ENCODE results near the gene LRG1.
"Not testable (repeated sequence)": the region's sequence is repeated elsewhere in the genome, so short reads cannot be mapped to it uniquely, and the experiment has no call there.

Gene LRG1

DNA sequence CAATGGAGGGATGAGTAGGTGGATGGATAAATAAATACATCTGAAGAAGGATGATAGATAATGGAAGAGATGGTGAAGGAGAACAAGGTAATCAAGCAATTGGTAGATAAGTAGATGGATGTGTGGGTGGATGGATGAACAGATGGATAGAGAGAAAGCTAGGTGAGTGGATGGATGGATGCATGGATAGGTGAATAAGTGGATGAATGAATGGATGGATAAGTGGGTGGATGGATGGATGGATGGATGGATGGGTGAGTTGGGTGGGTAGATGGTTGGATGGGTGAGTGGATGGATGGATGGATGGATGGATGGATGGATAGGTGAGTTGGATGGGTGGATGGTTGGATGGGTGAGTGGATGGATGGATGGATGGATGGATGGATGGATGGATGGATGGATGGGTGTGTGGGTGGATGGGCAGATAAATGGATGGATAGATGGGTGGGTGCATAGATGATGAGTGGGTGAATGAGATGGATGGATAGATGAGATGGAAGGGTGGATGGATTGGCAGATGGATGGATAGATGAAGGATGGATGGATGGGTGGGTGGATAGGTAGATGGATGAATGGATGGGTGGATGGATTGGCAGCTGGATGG lies 13.4 kb upstream of the LRG1 start:
- in situ Hi-C loops (cut with HindIII; ENCODE audit: low sequenced_read_pairs): no loop called here

DNA sequence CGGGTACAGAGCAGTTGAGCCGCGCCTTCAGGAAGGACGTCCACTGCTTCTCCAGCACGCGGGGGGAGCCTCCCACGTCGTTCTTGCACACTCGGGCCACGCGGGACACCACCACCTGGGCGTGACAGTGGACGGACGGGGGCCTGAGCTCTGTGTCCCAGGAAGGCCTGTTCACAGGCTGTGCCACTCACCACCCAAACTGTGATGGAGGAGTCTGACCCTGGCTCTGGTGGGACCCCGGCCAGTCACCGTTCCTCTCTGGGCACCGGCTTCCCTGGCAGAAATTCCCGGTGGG lies 12.6 kb upstream of the LRG1 start:
- in situ Hi-C loops (cut with HindIII; ENCODE audit: low sequenced_read_pairs): no loop called here

DNA sequence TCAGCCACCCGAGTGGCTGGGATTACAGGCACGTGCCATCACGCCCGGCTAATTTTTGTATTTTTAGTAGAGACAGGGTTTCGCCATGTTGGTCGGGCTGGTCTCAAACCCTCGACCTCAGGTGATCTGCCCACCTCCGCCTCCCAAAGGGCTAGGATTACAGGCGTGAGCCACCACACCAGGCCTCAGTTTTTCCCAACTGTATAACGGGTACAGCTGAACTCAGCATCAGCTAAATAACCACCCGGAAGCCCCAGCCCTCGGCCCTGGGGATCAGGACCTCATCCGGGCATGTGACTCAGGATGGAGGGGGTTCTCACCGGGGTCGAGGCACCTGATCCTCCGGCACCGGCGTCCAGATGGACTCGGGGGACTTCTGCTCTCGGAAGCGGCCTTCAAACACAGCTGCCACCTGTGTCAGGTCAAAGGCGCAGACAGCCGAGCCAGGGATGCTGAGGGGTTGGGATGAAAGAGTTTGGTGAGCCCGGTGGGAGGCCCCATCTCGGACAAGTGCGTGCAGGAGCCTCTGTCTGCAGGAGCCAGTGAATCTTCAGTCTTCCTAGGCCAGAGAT lies 10.7 kb upstream of the LRG1 start:
- in situ Hi-C loops (cut with HindIII; ENCODE audit: low sequenced_read_pairs): no loop called here

DNA sequence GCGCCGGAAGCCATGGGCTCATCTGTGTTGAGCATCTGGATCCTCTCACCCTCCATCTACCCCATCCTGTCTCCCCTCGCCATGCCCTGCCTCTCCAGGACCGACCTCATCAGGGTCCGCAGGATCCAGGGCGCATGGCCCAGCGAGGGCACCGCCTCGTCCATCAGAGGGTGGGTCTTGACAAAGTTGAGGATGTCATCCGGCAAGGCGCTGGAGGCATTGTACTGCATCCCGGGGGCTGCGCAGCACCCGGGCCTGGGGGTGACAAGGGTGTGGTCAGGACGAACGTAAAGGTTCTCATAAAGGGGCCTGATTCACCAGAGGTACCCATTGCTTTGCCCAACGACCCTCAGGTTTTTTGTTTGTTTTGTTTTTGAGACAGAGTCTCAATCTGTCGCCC lies 10.2 kb upstream of the LRG1 start:
- in situ Hi-C loops (cut with HindIII; ENCODE audit: low sequenced_read_pairs): no loop called here

DNA sequence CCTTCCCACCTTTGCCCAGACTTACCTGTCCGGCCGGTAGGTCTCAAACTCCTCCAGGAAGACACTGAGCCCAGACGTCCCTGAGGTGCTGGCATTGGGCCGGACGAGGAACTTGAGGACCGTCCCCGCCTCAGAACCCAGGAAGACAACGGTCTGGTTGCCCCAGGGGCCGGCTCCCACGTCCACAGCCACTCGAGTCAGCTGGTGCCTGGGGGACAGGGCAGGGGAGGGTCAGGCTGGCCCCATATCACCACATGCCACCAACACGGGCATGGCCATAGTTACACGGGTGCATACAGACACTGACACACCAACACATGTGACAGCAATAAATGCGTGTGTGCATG lies 8.4 kb upstream of the LRG1 start:
- in situ Hi-C loops (cut with HindIII; ENCODE audit: low sequenced_read_pairs): no loop called here

DNA sequence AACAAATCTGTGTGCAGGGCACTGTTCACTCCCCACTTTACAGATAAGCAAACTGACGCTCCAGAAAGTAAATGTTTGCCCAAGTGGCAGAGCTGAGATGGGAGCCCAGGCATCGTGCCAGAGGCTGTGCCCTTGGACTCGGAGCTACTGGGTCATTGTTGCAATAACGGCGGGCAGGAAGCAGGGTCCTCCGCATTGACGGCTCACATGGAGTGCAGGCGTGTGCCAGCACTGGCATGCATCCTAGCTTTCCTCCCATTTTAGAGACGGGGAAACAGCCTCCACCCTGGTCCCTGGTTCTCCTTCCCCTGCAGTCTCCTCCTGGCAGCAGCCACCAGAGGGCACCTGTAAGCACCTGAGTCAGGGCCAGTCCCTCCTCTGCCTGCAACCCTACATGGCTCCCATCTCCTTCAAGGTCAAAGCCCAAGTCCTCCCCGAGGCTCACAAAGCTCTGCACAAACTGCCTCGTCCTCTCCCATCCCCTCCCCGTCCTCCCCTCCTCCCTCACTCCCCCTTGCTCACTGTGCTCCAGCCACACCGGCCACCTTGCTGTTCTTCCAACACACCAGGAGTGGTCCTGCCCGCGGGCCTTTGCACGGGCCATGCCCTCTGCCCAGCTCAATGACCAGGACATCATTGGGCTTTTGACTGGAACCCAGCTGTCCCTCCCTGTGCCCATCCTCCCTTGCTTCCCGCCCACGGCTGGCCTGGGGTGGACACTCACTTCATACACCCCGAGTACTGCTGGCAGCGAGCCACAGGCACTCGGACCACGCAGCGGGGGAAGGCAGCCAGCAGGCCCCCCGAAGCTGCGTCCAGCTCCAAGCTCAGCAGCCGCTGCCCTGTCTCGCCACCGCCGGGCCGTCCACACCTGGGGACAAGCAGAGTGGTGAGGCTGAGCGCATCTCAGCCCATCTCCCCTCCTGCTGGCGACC lies 7.7 kb upstream of the LRG1 start:
- in situ Hi-C loops (cut with HindIII; ENCODE audit: low sequenced_read_pairs): no loop called here

DNA sequence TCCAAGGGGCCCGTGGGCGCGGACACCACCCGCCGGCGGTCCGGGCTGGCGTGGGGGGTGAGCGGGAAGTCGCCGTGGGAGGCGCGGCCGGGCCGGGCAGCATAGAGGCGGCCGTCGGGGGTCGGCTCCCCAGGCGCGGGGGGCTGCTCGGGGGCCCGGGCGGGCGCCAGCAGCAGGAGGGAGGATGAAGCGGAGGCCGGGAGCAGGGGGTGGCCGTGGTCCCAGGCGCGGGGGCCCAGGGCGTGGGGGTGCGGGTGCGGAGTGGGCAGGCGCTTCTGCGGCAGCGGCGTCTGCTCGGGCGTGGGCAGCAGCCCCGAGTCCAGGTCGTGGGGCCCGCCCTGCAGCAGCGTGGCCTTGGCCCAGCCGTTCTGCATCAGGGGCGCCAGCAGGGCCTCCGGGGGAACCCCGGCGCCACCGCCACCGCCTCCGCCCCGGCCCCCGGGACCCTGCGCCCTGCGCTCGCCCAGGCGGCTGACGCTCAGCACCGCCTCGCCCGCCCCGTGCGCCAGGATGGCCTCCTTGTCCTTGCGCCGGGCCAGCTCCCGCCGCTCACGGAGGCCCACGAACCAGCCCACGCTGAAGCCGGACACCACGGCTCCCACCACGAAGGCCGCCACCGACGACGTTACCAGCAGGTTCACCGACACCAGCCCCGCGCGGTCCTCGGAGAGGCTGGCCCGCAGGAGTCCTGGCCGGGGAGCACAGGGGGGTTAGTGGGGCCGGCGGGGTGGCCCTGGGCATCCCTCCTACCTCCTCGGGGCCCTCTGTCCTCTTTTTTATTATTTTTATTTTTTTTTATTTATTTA lies 4.2 kb upstream of the LRG1 start:
- in situ Hi-C loops (cut with HindIII; ENCODE audit: low sequenced_read_pairs): no loop called here

DNA sequence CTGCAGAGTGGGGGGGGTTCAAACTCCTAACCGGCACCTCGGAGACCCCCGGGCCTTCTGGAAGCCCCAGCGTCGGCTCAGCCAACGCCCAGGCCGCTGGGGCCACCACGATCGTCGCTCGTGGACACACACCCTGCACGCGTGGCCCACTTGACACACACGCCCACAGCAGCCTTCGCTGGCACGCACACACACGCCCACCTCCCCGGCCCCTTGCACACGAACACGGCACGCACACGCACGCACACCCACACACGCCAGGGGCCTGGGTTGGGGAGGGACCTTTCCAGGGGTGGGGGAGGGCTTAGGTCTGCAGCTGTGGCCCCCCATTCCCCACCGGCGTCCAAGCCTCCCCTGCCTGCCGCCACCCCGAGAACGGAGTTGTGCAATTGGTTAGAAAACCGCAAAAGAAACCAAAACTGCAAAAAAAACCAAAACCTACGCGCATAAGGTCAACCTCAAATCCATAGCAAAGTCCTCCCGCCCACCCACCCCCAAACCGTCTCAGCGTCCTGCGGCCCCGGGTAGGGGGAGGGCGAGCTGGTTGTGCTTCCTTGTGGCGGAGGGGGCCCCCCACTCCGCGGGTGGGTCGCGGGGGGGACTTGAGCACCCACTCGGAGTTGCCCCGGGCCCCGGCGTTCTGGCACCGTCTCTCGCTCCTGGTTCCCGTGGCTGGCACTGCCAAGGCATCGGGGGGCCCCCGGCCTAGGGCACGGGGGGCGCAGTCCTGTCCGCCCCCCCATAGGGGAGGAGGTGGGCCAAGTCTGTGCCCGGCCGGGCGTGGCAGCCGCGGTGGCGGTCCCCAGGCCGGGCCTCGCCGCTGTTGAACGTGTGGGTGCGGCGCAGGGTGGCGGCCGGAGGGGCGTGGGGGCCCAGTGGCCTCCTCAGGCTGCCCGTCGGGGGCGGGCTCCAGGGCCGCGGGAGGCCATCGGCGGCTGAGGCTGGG lies 3.3 kb upstream of the LRG1 start:
- in situ Hi-C loops (cut with HindIII; ENCODE audit: low sequenced_read_pairs): no loop called here

DNA sequence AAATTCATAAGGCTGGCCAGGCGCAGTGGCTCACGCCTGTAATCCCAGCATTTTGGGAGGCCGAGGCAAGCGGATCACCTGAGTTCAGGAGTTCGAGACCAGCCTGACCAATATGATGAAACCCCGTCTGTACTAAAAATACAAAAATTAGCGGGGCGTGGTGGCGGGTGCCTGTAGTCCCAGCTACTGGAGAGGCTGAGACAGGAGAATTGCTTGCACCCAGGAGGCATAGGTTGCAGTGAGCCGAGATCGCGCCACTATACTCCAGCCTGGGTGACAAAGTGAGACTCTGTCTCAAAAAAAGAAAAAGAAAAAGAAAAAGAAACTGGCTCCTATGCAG lies 1.9 kb upstream of the LRG1 start:
- in situ Hi-C loops (cut with HindIII; ENCODE audit: low sequenced_read_pairs): not testable (repeated sequence)

DNA sequence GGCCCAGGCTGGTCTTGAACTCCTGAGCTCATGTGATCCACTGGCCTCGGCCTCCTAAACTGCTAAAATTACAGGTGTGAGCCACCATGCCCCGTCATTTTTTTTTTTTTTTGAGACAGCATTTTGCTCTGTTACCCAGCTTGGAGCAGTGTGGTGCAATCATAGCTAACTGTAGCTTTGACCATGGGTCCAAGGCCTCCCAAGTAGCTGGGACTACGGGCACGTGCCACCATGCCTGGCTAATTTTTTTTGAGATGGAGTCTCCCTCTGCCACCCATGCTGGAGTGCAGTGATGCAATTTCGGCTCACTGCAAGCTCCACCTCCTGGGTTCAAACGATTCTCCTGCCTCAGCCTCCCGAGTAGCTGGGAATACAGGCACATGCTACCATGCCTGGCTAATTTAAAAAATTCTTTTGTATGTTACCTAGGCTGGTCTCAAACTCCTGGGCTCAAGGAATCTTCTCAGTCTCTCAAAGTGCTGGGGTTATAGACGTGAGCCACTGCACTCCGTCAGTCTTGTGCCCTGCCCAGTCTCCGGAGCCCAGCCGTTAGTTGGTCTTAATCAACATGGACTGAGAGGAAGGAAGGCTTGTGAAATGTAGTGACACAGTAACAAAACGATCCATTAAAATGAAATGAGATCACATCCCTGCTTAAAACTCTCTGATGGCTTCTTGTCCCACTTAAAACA lies 1.4 kb upstream of the LRG1 start:
- in situ Hi-C loops (cut with HindIII; ENCODE audit: low sequenced_read_pairs): no loop called here

DNA sequence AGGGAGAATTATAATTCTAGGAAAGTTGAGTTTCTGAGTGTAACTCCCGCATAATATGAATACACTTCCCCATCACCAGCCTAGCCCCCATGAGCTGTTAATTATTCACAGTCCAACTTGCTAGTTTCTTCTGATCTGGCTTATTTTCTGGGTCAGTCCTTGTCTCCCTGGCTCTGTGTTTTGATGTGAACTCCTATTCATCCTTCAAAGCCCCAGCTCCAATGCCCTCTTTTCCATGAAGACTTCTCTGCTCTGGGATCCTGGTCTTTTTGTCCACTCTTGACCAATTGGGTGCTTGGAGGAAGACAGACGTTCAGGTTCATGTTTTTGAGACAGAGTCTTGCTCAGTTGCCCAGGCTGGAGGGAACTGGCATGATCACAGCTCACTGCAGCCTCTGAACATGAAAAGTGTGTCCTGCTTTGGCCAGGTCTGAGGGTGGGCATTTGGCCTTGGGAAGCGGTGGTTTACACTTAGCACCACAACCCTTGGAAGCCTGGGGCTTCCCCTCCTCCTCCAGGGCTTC lies 605 bp downstream of the LRG1 start:
- in situ Hi-C loops (cut with HindIII; ENCODE audit: low sequenced_read_pairs): no loop called here

DNA sequence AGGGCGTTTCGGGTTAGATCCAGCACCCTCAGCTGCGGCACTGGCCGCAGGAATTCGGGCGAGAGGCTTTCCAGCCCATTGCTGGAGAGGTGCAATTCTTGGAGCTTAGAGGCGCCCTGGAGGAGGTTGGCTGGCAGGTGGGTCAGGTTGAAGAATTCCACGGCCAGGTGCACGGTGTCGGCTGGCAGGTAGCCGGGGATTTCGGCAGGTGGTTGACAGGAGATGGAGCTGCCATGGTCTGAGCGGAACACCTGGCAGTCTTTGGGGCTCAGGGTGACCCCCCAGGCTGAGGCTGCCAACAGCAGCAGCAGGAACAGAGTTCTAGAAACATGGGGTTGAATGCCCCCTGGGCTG lies 1.3 kb downstream of the LRG1 start:
- in situ Hi-C loops (cut with HindIII; ENCODE audit: low sequenced_read_pairs): no loop called here

DNA sequence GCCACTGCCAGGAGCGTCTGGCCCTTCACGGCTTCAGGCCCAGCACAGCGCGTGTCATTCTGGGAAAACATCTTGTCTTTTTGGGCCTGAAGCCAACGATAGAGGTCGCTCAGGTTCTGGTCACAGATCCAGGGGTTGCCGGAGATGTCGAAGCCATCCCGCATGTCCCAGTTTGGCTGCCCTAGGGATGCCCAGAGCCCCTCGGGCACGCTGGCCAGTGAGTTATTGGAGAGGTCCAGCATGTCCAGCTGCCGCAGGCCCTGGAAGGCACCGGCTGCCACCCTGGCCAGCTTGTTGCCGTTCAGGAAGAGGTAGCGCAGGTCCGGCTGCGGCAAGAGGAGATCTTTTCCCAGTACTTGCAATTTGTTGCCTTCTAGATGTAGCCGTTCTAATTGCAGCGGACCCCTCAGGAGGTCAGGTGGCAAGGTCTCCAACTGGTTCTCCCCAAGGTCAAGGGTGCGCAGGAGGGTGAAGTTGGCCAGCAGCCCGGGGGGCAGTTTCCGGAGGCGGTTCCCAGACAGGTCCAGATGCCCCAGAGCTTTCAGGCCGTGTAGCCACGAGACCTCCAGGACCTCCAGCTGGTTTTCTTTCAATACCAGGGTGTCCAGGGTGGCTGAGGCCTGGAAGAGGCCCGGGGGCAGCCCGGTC lies 1.8 kb downstream of the LRG1 start:
- in situ Hi-C loops (cut with HindIII; ENCODE audit: low sequenced_read_pairs): no loop called here

DNA sequence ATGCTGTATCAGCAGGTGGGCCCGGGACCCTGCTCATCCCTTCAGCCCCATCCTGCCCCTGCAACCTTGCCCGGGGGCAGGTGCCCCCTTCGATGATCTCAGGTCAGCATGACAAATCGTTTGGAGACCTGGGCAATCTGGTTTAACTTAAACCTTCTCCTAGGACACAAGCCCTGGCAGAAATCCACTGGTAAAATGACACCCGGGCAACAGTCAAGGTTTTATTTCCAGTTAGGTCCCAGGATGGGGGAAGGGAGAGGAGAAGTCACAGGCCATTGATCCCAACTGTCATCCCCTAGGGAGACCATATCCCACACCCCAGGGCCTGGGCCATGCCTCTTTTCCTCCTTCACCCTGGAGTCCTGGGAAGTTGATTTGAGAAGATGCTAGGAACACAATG lies 3.0 kb downstream of the LRG1 start:
- in situ Hi-C loops (cut with HindIII; ENCODE audit: low sequenced_read_pairs): no loop called here

DNA sequence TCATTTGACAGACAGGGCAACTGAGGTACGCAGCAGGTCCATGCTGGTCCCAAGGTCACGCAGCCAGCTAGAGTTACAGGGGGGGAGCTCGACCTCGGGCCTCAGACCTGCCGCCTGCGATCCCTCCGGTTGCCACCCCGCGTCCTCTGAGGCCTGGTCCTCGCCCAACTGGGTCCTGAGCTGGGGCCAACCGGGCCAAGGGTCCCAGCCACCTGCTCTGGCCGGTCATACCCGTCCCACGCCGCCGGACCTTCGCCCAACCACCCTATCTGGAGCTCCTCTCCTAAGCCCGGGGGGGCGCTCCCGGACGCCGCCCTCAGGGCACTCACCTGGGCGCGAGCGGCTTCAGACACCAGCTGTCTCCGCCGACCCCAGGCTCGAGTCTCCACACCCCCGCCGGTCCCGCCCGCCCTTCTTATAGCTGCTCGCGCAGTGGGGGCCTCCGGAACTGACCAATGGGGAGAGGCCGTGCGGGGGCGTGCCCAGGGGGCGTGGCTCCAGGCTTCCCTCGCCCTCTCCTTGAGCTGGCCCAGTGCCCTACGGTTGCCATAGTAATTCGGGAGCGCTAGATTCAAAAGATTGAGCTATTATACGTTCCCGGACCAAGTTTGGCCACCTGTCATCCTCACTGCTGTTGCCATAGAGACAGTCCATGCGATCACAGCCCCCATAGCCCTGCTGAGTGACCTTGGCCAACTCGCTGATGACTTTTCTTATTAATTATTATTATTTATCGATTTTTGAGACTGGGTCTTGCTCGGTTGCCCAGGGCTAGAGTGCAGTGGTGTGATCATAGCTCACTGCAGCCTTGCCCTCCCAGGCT lies 4.8 kb downstream of the LRG1 start, which contains the start of gene PLIN5:
TSS of gene PLIN5 (minus strand) at position 389 of the 823 bp plus-strand sequence. CDS start 1,150 bp downstream, outside the sequence.
- in situ Hi-C loops (cut with HindIII; ENCODE audit: low sequenced_read_pairs): no loop called here

DNA sequence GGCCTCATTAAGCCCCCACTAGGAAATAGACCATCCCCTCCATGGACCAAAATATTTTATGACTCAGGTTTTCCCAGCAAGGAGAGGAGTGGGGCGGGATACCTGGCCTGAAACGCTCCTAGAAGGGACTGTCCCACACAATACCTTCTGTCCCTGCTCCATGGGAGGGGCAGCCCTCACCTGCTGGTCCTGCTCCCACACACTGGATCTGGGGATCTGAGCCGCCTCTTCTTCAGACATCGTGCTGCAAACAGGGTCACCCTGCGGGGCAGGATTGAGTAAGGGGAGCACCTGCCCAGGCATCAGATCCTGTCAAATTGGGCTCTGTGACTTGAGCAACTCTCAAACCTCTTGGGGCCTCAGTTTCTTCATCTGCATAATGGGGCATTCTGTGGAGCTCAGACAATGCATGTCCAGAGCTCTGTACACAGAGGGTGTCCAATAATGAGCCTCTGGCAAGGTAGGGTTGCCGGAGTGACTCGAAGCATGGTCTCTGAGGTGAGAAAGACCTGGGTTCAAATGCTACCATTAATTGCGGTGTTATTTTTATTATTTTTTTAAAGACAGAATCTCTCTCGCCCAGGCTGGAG lies 5.9 kb downstream of the LRG1 start:
- in situ Hi-C loops (cut with HindIII; ENCODE audit: low sequenced_read_pairs): no loop called here

DNA sequence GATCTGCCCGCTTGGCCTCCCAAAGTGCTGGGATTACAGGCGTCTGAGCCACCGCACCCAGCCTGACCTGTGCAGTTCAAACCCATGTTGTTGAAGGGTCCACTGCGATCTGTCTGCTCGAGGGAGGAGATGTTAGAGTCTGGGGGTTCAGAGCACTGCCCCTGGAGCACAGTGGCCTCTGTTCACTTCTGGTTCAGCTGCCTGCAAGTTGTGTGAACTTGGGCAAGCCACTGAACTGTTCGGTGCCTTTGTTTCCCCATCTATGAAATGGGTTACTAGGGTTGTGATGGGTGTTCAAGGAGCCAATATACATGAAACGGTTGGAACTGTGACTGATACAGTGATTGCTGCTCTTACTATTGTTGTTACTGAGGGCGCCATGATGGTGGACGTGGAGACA lies 6.5 kb downstream of the LRG1 start:
- in situ Hi-C loops (cut with HindIII; ENCODE audit: low sequenced_read_pairs): no loop called here

DNA sequence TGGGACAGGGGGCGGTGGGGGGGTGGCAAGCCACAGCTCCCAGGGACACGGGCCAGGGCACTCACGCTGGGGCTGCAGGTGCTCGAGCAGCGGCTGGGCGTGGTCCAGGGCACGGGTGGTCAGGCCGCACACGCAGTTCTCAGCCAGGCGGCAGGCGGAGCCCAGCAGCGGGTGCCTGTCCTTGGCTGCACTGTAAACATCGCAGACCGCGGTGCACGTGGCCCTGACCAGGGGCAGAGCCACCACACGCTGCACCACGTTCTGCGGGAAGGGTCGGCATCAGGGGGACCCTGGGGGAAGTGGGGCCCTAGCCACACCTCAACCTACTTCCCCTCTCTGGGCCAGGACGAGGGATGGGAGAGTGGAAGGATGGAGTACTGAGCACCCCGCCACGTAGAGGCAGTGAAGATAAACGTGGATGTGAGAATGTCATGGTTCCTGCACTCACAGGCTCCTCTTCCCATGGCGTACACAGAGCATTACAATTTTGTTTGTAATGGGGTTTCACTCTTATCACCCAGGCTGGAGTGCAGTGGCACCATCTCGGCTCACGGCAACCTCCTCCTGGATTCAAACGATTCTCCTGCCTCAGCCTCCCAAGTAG lies 8.2 kb downstream of the LRG1 start:
- in situ Hi-C loops (cut with HindIII; ENCODE audit: low sequenced_read_pairs): no loop called here
